Choroid plexus epithelial cell (primary cell): Measurements from ENCODE around the gene OCA2.

ENCODE experiments used
- DNase-seq: peaks from one replicate; pipeline ENCODE4 v3.0.0-alpha.2; 2010; ENCODE audit warnings: low read depth
- H3K4me3 ChIP-seq: 2 replicates; pipeline ENCODE4 v1.5.1; 2011; ENCODE audit warnings: low read depth, mild to moderate bottlenecking, control low read depth, low read length, moderate library complexity
- TF ChIP-seq, protein P1 (sequence below): conservative IDR thresholded peaks from 2 replicates; pipeline ENCODE4 v1.5.1; 2011; ENCODE audit warnings: low read depth, mild to moderate bottlenecking, control low read depth, inconsistent platforms, low read length, moderate library complexity

The OCA2 gene

DNA sequence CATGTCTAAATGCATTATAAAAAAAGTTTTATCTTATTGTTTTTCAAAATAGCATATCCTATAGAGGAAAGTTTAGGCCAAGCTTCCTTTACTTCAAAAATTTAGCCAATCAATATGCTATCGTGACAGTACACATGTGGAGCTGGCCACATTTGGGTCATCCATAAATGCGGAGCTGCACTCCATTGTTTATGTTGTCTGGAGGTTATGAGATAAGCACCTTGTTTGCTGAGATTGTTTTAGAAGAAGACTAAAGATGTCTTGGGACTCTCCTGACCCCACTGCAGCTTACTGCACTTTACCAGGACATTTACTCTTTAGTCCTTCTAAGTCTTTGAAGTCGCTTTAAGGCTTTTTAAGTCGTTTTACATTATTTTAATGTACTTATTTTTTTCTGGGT is 265.9 kb downstream of the OCA2 start:
- no peak overlapping the region for H3K4me3 ChIP-seq

DNA sequence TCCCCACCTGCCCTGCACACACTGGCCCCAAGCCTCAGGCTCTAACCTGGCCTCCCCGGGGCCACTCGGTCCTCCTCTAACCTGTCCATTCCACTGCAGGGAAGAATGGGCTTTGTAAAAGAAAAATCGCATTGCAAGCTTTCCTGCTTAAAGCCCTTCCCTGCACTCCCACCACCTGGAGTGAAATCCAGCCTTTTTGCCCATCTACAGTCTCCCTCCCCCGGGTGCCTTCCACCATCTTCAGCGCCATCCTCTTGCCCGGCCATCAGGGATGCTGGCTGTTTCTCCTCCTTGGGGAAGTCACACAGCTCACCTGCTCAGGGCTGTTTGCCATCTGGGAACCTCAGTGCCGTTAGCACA is 266.9 kb downstream of the OCA2 start:
- TF ChIP-seq, protein P1, sequence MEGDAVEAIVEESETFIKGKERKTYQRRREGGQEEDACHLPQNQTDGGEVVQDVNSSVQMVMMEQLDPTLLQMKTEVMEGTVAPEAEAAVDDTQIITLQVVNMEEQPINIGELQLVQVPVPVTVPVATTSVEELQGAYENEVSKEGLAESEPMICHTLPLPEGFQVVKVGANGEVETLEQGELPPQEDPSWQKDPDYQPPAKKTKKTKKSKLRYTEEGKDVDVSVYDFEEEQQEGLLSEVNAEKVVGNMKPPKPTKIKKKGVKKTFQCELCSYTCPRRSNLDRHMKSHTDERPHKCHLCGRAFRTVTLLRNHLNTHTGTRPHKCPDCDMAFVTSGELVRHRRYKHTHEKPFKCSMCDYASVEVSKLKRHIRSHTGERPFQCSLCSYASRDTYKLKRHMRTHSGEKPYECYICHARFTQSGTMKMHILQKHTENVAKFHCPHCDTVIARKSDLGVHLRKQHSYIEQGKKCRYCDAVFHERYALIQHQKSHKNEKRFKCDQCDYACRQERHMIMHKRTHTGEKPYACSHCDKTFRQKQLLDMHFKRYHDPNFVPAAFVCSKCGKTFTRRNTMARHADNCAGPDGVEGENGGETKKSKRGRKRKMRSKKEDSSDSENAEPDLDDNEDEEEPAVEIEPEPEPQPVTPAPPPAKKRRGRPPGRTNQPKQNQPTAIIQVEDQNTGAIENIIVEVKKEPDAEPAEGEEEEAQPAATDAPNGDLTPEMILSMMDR, result no peak
- no peak for DNase-seq
- H3K4me3 ChIP-seq, result no peak overlapping the region

More for the DNA sequence above, 265.9 kb downstream of the OCA2 start:
- no peak for DNase-seq
- TF ChIP-seq, protein P1, result no peak

DNA sequence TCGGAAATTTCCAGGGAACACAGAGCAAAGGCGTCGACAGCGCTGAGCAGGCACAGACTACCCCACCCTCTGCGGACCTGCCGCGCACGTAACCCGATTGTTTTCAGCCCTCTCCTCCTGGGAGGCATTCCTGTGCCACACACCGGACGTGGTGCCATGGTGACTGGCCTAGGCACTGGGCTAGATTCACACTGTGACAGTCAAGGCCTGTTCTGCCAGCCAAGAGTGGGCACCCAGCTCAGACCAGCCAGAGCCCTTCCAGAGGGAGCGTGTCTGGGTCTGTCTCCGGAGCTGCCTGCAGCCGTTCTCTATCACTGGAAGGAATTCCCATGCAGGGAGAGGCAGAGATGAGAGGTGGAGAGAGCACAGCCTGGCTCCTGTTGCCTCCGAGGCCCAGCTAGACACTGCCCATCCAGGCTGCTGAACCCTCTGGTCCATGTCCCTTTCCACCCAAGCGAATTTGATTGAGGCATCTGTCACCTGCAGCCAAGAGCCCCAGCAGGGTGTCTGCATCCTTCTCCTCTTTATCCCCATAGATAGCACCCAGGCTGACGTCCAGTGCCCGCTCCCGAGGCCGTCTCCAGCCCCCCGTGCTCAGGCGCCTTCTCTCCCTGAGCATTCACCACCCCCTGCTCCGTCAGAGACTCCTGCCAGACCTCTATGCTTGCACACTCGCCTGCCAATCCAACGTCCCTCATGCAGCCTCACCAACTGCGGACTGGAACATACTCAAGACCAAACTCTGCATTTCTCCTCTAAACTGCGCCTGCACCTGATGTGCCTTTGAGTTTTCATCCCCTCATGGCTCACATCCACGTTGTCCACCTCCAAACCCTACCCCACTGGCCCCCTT is 267.5 kb downstream of the OCA2 start:
- no peak for DNase-seq
- TF ChIP-seq, protein P1, result no peak
- no peak overlapping the region for H3K4me3 ChIP-seq

DNA sequence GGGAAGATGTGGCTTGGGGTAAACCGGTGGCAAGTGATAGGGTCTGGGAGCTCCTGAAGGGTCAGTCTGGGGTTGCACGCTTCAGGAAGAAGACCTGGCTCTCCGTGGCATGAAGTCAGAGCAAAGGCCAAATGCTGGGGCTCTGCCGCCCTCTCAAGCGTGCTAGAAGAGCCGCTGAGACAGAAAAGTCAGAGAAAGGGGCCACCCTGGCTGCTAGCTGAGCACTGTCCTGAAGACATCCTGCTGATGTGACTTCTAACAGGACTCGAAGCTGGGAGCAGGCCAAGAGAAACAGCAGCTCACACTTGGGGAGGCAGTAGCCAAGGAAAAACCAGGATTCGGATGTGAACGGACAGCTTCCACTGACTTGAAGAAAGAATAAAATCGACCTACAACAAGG is 270.4 kb downstream of the OCA2 start:
- peak; percentile 26 for DNase-seq
- no peak overlapping the region for H3K4me3 ChIP-seq
- TF ChIP-seq, protein P1, result no peak

DNA sequence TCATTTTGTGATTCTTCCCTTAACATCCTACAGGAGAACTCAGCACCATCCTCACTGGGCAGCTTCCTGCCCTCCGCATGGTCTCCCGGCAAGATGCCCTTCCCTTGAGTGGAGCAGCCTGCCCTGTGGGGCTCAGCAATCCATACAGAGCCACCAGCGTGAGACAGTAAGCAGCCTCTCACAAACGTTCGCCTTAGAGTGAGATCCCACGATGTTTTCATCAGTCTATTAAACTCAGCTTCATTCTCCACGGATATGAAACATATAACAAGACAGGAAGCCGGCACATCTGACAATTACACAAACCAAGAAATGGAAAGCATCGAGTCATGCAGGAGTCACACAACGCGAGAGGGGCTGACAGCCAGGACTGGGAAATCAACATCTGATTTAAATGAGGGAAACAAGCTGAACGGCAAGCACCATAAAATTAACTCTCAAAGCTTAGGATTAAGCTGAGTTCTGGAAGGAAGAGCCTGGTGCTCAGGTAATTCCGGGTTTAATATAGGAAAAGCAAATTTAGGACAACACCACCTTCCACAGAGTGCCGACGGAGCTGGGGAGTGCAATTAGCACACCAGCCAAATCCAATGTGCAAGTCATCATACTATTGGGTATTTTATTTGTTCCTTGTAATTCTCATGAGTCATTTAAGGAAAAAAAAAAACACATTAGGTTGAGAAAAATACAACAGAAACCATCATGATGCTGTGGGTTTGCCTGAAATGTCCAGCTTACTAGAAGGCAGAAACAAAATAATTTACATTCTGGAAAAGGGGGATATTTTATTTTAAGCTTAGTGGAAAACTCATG is 272.0 kb downstream of the OCA2 start:
- DNase-seq, result peak; percentile 54
- TF ChIP-seq, protein P1, result no peak
- no peak overlapping the region for H3K4me3 ChIP-seq

DNA sequence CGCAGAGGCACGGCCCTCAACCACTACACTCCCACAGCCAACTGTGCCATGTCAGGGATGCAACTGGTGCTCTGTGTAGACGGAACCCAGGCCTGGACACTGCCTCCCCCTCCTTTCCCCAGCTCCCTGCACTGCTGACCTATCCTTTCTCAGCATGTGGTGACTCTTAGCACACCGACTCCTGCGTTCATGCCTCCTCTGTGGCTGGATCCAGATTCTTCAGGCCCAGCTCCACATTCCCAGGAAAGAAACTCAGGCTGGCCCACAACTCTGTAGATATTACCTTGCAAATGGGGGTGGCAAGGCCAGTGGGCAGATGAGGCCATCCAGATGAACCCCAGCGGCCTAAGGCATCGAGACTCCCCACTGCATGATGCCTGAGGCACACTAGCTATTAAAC is 272.7 kb downstream of the OCA2 start:
- H3K4me3 ChIP-seq, result no peak overlapping the region
- DNase-seq, result peak; percentile 72
- TF ChIP-seq, protein P1, result no peak
